HG02885 (cell line): Measurements from ENCODE around the gene SNX32.
A peak's percentile ranks its signal among the peaks of the same experiment; 100 is the strongest.
"Not testable (repeated sequence)": the region's sequence is repeated elsewhere in the genome, so short reads cannot be mapped to it uniquely, and the experiment has no call there.

Experiments used
- ATAC-seq: cut with Tn5 transposase; IDR thresholded peaks from one replicate; pipeline ENCODE4 v1.9.1; 2021; ENCODE audit warnings: mild to moderate bottlenecking; ENCODE audit not compliant: unreplicated experiment, poor library complexity

SNX32 gene

GRCh38 chr11:65883058-65883761 is 49.4 kb downstream of the SNX32 start:
- ATAC-seq = no peak

- no peak for ATAC-seq
Measured at GRCh38 chr11:65883786-65884715, 50.3 kb downstream of the SNX32 start.

GRCh38 chr11:65884716-65885092 is 50.9 kb downstream of the SNX32 start:
- no peak for ATAC-seq

- no peak for ATAC-seq
Measured at GRCh38 chr11:65885231-65885630, 51.5 kb downstream of the SNX32 start.

GRCh38 chr11:65885808-65886536 is 52.2 kb downstream of the SNX32 start:
- no peak for ATAC-seq

- no peak for ATAC-seq
Measured at GRCh38 chr11:65886826-65887722, 53.3 kb downstream of the SNX32 start.

- no peak for ATAC-seq
Measured at GRCh38 chr11:65887723-65888162, 54.0 kb downstream of the SNX32 start.

- peak; percentile 55 for ATAC-seq
Measured at GRCh38 chr11:65888163-65888814, 54.5 kb downstream of the SNX32 start, which contains the start of gene FIBP. FIBP (minus strand) TSS chr11:65888471; CDS start chr11:65888418, 53 bp downstream.

- peak; percentile 59 for ATAC-seq
Measured at GRCh38 chr11:65890324-65891218, 56.8 kb downstream of the SNX32 start, which contains the start of gene CCDC85B. CCDC85B (plus strand) TSS chr11:65890673; CDS start chr11:65890784, 111 bp downstream.

GRCh38 chr11:65891219-65892136 is 57.7 kb downstream of the SNX32 start:
- no peak for ATAC-seq

- ATAC-seq = not testable (repeated sequence)
Measured at GRCh38 chr11:65892137-65892540, 58.4 kb downstream of the SNX32 start.

- no peak for ATAC-seq
Measured at GRCh38 chr11:65892661-65893317, 59.0 kb downstream of the SNX32 start.

- no peak for ATAC-seq
Measured at GRCh38 chr11:65894034-65894591, 60.4 kb downstream of the SNX32 start.

- no peak for ATAC-seq
Measured at GRCh38 chr11:65895482-65895981, 61.8 kb downstream of the SNX32 start.

GRCh38 chr11:65896034-65896999 is 62.6 kb downstream of the SNX32 start:
- no peak for ATAC-seq
